Glomerular endothelial cell (primary cell): ENCODE results near the gene VAC14. TPM values are rescaled to one million over a fixed set of nuclear protein-coding genes. Genes with fewer than 3 reads are reported as not detected.

Source experiments
- DNase-seq: peaks from one replicate; pipeline ENCODE4 v3.0.0-alpha.2; 2011; ENCODE audit warnings: low read depth, low spot score; ENCODE audit errors: extremely low read depth
- total RNA-seq: library from RNA; depleted of rRNA; stranded (reverse); fragments of >200 nt; gene quantifications from 2 replicates; pipeline ENCODE4 v1.2.3, GENCODE V29; 2015

The VAC14 gene
- total RNA-seq, 1 donor from 2014 or later = 63.1 TPM

DNA sequence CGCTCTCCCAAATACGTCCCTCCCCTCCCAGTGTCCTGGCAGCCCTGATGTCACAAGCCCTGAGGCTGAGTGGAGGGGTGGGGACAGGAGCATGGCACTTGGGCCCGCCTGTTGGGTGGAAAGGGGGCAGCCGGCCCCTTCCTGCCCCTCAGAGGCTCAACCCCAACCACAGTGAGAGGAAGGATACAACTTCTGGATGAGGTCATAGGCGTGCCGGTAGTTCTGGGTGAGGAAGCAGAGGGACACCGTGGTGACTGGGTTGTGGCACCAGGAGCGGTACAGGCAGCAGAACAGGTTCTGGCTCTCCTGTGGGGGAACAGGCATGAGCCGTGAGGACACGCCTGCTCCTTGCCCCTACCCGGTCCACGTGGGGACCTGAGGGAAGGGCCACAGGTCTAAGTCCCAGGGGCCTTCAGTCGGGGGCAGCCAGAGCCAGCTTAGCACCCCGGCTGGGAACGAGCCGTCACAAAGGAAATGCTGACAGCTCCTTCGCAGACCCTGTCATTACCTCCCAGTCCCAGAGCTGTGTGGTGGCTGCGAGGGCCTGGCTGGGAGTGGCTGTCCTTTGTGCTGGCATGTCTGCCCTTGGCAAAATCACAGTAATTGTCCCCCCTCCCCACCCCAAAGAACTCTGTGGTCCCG lies 103.9 kb downstream of the VAC14 start:
- no peak for DNase-seq

DNA sequence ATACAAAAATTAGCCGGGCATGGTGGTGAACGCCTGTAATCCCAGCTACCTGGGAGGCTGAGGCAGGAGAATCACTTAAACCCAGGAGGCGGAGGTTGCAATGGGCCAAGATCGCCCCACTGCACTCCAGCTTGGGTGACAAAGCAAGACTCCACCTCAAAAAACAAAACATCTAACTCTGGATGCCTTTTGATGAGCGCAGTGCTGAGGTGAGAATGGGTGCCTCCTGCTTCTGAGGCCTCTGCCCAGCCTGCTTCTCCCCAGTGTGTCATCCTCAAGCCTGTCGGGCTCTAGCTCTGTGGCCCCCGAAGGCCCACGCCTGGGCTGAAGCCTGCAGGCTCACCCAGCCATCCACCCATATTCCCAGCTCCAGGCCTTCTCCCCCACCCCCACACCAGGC lies 104.6 kb downstream of the VAC14 start:
- DNase-seq = no peak

- no peak for DNase-seq
Measured at GRCh38 chr16:70695331-70696070, 105.5 kb downstream of the VAC14 start.

DNA sequence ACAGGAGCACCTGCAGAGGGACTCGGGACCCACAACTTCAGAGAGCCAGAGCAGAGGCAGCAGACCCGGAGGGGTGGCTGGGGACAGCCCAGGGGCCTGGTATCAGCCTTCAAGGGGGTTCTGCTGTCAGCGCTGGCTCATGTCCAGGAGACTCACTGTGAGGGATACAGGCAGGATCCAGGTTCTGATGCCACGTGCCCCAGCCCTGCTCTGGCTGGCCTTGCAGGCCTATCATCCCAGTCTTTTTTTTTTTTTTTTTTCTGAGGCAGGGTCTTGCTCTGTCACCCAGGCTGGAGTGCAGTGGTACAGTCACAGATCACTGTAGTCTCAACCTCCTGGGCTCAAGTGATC lies 106.1 kb downstream of the VAC14 start:
- no peak for DNase-seq

GRCh38 chr16:70694088-70694867 lies 106.7 kb downstream of the VAC14 start:
- DNase-seq = no peak

DNA sequence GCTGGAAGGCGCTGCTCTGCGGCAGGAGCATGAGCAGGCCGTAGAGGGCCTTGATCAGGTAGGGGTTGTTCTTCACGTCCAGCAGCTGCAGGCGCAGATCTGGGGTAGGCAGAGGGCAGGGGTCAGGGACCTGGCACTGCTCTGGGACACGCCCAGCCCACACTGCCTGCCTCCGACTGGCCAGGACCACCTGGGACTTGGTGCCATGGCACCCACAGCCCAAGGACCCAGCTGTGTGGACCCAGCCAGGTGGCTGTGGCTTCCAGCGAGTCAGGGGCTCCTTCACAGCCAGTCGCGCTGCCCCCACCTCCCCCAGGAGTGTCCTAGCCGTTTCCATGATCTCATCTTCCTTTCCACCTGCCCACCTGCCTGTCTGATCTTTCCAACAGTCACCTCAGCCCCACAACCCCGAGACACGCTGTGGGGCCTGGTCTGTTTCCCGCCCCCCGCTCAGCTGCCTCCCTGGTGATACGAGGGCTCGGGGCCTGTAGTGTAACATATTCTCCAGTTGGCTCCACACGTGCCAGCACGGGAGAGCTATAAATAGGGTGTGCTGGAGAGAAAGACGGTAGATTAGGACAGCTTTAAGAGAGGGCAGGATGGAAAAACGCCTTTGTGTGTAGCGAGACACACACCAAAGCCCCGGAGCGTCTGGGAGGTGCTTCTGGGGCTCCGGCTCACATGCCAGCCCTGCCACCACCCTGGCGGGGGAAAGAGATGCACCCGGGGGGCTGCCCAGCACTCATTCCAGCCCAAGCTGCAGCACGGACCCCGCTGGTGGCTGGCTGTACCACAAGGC lies 107.9 kb downstream of the VAC14 start:
- DNase-seq = no peak

- DNase-seq = no peak
Measured at GRCh38 chr16:70692130-70692872, 108.7 kb downstream of the VAC14 start.

DNA sequence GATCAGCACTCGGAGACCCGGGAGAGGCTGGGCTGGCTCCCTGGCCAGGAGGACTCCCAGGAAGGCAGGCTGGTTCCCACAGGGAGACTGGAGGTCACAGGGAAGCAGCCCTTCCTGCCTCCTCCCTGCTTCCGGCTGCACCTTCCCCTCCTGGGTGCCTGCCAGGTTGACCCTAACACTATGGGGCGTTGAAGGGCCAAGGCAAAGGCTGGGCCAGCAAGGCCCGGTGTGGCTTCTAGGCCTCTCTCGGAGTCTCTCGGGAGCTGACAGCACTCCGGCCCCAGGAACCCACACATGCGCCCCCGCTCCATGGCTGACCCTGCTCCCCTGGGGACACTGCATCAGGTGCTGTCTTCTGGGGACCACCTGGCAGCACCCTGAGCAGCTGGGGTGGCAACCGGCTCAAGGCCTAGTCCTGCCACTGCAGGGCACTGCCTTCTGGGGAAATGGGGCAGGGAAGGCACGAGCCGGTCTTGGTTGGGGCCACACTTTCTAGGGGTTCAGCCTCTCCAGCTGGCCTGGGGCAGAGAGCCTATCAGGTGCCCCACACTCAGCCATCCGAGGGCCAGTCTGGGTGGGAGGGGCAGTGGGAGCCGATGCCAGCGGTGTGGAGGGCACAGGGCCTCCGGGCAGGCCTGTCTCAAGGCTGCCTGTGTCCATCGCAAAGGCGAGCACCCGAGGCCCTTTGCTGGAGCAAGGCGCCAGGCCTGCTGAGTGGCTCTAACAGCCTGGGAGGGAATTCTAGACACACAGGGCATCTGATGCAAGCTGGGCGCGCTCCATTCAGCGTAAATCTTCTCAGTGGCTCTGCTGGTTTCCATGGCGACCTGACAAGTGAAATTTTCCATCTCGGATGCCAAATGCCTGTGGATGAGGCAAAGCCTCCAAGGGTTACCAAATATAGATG lies 109.5 kb downstream of the VAC14 start:
- no peak for DNase-seq

DNA sequence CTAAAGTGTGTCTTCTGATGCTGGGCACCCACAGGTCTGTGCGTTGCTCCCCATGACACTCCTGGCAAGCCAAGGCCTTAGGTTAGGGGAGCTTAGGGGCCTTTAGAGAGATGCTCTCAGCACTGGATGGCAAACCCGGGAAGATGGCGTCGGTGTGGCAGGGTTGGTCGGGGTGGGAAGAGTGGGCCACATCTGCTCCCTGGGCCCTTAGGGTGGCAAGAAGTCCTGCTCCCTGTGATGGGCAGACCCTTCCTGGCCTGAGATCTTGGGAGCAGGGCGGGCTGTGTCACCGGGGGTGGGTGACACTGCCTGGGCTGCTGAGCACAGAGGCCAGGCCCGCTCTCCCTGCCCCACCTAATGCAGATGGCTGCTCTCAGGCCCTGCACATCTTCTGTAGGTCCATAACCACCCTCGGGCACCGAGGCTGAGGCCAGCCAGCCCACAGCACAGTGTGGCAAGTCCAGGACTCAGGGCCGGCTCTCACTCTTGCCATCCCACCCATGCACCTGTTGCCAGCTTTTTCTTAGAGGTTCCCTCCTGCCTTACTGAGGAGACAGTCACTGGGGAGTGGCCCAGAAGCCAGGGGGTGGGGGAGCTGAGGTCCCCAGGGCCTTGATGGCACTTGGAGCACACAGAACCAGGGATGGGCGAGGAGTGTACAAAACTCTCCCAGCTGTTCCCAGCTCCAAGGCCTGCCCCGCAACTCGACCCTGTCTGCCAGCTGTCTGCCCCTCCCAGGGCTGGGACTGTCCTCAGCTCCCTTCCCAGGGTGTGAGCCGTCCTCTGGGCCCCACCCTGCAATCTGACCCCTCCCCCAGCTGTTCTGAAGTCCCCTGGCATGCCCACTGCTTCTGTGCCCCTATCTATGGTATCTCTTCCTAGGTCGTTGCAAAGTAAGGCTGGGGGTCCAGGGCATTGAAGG lies 110.7 kb downstream of the VAC14 start:
- DNase-seq = no peak

DNA sequence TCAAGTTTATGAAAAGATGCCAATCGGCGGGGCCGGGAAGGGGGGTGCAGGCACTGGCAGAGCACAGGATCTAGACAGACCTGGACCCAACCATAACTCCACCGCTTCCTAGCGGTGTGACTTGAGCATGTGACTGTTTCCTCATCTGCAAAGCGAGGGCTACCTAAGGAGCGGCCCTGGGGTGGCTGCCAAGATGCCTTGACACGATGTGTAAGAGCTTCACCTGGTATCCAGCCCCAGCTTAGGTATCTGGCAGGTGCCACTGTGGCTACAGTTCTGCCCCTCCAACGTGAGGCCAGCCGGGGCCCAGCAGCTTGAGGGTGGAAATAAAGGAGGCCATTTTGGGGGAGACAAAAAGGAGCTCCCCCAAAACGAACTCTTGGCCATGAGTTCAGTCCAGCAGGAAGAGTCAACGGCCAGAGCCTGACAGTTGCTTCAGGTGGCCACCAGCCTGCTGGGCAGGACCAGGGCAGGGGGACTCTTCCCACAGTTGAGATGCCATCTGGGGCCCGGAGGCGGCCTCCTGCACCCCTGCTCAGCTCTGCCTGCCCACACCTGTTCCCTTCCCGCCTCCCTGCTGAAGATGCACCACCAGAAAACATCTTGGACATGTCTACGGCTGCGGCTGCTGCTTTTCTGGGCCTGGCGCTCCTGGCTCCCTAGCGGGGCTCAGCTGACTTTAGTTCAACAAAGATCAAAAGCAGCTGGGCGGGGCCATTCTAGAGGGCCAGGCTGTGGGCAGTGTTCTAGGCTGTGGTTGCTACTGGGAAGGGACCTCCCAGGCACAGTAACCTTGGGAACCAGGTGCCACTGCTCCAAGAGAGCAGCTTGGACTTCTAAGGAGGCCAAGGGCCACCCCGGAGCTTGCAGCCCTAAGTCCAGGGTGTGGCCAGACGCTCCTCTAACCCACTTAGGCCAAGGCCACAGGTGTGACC lies 111.7 kb downstream of the VAC14 start:
- DNase-seq = no peak

GRCh38 chr16:70688246-70688742 lies 112.7 kb downstream of the VAC14 start:
- no peak for DNase-seq

DNA sequence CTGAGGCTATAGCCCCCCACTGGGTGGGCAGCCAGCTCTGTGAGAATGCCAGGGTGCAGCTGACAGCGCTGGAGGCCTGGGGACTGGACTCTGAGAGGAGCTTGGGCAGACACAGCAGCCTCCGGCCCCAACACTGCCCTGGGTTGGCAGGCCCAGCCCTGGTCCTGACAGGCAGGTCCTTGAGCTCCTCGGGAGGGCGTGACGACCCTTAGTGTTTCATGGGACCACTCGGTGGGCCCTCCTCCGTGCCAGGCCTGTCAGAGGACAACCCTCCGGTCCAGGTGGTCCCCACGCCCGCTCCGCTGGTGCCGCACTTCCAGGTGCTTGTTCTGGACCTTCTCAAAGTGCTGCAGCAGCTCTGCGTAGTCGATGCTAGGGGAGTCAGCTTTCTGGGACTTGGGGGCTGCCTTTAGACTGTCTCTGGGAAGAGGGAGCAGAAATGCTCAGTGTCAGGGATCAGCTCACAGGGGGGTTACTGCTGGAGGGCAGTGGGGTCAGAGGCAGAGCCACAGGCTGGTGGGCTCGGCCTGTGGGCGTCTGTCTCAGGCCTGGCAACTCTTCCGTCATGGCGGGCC lies 113.2 kb downstream of the VAC14 start:
- DNase-seq = no peak

- DNase-seq = no peak
Measured at GRCh38 chr16:70687102-70687511, 113.9 kb downstream of the VAC14 start.

DNA sequence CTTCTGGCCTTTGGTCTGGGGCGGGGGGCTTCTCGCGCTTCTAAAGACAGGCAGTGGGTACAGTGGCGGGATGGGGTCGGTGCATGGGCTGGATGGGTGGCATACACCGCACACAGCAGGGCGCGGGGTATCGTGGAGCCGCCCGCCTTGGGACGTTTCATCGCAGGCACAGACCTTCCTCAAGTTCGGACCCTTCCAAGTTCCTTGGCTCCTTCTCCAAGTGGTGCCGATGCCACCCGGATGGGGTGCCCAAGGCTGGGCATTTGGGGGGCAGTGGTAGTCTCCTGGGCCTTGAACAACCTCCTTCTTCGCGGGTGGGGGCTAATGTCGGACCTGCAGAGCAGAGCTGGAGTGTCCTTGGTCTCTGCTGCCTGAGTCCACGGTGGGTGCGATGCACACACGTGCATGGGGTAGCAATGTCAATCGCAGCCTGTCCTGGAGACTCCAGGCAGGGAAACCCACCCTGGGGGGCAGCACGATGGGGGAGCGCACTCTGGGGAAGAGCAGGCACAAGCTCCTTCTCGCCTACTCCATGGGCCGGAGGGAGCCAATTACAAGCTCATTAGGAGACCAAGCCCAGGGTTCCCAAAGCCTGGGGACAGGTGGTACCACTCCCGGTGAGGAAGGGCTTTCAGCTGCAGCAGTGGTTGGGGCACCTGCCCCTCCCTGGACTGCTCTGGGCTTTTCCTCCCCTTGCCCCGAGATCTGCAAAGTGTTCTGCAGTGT lies 114.4 kb downstream of the VAC14 start:
- DNase-seq = no peak

- no peak for DNase-seq
Measured at GRCh38 chr16:70685938-70686375, 115.0 kb downstream of the VAC14 start, which contains the start of gene MTSS2. TSS of gene MTSS2 (minus strand) at chr16:70686053. CDS start at chr16:70685791, 262 bp downstream.
